IPS DF 4.7 (cell line): ENCODE results near the gene TUBGCP3.

ENCODE experiments used
- DNase-seq: peaks from one replicate; pipeline ENCODE4 v3.0.0-alpha.2; 2013; ENCODE audit warnings: low spot score; ENCODE audit errors: extremely low read depth

The TUBGCP3 gene

DNA sequence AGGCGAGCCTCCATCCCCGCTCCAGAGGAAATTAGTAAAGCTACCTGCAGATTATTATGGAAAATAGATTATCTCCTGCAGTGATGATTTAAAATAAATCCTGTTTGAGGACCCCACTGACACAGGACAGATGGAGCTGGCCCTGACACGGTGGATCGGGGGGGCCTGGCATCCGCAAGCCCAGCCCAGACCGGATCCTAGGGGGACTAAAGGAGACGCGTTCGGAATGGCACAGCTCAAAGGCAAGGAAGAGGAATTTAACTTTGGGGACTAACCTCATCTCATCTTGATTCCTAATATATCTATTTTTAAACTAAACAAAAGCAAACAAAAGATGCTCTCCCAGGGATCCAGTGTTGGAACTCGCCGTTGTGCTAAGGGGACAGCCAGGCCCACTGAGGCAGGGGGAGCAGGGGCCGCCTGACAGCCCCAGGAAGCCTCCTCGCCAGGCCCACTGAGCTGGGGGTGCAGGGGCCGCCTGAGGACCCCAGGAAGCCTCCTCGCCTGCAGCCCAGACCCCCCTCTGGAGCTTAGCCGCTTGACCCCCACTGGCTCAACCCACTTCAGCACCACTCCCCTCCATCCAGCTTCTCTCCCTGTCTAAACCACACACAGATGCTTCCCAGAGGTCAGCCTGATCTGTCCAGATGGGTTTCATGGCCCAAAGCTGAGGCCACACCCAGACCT is 133.2 kb downstream of the TUBGCP3 start:
- no peak for DNase-seq

GRCh38 chr13:112453874-112454647 is 133.9 kb downstream of the TUBGCP3 start:
- no peak for DNase-seq

GRCh38 chr13:112453207-112453829 is 134.6 kb downstream of the TUBGCP3 start:
- DNase-seq: no peak

GRCh38 chr13:112452380-112453206 is 135.4 kb downstream of the TUBGCP3 start:
- DNase-seq: no peak

GRCh38 chr13:112451512-112452379 is 136.2 kb downstream of the TUBGCP3 start:
- no peak for DNase-seq

GRCh38 chr13:112450904-112451240 is 137.1 kb downstream of the TUBGCP3 start:
- DNase-seq: no peak

DNA sequence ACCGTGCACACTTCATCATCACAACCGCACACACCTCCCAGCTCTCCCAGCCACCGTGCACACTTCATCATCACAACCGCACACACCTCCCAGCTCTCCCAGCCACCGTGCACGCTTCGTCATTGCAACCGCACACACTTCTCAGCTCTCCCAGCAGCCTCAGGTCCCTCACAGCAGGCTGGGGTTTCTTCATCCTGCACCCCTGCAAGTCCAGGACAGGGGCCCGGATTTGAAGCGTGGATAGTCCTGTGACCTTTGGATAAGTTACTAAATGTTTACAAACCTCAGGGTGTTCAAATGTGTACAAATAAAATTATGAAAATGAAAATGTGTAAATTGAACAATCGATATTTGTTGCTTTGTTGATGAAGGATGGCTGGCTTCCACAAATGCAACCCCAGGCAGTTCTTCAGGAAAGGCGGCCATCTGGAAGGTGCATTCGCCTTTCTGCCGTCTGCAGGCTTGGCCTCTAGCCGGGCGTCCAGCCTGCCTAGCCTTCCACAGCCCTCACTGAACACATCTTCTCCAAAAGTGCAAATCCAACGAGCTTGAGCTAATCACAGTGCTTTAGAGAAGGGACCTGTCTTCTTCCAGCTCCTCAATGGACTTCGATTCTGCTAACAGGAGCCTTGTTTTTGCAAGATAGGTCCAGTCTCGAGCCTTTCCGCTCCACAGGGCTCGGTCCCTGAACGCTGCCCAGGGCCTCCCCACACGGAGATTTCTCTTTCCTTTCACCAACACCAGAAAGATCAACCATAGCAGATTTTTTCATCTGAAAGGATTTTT is 137.6 kb downstream of the TUBGCP3 start:
- DNase-seq: no peak

DNA sequence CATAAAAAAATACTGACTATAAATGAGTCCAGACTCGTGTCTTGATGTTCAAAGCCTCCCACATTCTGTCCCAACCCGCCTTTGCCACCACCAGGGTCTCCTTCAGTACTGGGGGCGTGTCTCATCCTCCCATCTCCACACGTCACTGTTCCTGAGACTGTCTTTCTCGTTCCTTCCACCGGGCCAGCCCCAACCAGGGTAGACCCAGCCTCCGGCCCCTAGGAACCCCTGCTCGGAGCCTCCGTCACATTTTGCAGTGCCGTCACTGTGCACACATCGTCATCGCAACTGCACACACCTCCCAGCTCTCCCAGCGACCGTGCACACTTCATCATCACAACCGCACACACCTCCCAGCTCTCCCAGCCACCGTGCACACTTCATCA is 138.4 kb downstream of the TUBGCP3 start:
- DNase-seq: no peak

DNA sequence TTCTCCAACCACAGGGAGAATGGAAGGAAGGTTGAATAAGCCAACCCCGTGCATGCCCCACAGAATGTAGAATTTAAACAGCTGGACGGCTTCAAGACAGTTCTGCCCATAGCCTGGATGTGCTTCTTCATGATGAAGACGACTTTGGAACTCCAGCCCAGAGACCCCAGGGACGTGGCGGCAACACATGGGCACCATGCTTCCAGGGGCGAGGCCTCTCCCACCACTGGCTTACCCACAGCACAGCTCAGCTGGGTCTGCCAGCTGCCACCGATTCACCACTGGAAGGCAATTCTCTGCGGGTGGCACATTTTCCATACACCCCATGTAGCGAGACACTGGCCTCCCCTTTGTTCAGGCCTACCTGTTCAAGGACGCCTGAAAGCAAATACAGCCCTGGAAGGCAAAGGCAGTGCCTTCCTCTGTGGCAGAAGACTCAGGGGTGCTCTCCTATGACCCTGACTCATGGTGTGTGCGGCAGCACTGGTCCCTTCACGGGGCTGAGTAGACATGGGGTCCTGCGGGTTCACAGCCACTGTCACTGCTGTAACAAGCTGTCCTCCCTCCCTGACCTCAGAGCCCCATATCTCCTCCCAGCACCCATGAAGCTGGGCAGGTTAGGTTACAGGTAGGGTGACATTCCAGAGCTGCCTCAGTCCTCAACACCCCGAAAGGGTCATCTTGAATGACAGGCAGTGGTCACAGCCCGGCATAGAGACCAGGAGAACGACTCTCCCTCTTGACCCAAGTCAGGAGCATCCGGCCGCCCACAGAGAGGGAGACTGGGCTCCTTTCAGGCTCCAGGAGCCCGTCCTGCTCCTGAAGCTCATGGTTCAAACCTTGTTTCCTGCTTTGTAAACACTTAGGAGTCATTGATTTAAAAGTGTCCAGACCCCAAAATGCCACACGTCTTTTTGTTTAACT is 139.1 kb downstream of the TUBGCP3 start:
- no peak for DNase-seq

DNA sequence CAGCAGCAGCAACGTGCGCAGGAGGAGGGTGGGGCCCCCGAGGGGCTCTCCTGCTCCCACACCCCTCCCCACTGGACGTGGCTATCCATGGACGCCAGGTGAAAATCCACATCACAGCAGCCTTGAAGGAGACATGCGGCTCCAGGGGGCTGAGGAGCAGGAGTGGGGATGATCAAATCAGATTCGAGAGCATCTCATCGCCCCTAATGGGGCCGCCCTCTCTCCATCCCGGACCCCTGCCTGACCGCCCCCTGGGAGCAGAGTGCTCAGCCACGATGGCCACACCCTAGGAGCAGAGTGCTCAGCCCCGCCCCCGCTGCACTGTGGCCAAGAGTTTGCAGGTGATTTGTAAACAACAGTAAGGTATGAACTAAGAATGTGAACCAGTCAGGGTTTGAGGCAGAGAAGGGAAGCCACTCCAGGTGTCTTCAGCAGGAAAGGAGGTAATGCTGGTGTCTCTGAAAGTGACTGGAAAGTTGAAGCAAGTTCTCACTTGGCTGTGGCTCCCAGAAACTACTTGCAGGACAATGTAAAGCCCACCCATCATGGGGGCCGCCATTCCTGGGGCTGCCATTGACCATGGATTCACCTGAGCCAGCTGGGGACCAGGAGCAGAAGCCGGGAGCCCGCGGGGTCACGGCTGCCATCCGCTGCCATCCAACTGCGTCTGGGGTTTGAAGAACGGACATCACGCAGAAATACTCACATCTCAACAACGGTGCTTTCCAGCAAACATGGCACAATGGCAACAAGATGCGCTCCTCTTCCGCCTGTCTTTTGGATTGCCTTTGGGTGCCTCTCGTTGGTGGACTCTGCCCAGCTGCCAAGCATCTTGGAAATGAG is 140.0 kb downstream of the TUBGCP3 start:
- no peak for DNase-seq

GRCh38 chr13:112447306-112447705 is 140.6 kb downstream of the TUBGCP3 start:
- DNase-seq: no peak

DNA sequence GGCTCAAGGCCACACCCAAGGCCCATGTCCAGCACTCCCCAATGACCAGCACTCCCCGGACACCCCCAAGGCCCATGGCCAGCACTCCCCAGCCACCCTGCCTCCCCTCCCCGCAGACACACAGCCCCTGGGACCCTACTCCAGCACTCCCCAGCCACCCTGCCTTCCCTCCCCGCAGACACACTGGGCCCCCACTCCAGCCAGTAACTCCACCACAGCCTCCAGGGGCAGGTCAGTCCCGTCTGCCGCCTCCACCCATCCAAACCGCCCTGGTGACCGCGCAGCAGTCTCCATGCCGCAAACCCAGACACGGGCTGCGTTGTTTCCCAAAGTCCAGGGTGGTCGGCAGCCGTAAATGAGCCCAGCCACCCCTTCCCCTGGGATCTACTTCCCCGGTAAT is 141.1 kb downstream of the TUBGCP3 start:
- DNase-seq: no peak

DNA sequence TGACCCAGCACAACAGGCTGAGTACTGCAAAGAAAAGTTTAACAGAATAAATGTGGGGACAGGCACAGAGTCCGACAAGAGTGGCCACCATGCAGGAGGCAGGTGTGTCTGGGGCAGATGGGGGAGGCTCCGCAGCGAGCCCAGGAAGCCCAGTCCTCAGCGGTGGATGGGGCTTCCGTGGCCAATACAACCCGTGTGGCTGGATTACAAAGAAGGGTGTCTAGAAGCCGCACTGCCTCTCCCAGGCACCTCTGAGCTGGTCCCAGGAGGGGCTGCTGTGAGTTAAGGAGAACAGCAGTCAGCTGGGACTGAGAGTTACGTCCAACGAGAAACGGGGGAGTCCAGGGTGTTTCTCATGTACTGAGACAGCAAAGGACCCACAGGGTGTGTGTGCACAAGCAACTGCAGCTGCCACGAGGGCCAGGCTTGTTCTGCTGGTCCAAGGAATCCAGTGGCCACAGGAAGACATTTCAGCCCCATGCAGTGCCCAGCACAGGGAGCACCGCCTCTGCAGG is 141.5 kb downstream of the TUBGCP3 start:
- no peak for DNase-seq

- DNase-seq: no peak
These were observed 142.3 kb downstream of the TUBGCP3 start for GRCh38 chr13:112445411-112446271.

DNA sequence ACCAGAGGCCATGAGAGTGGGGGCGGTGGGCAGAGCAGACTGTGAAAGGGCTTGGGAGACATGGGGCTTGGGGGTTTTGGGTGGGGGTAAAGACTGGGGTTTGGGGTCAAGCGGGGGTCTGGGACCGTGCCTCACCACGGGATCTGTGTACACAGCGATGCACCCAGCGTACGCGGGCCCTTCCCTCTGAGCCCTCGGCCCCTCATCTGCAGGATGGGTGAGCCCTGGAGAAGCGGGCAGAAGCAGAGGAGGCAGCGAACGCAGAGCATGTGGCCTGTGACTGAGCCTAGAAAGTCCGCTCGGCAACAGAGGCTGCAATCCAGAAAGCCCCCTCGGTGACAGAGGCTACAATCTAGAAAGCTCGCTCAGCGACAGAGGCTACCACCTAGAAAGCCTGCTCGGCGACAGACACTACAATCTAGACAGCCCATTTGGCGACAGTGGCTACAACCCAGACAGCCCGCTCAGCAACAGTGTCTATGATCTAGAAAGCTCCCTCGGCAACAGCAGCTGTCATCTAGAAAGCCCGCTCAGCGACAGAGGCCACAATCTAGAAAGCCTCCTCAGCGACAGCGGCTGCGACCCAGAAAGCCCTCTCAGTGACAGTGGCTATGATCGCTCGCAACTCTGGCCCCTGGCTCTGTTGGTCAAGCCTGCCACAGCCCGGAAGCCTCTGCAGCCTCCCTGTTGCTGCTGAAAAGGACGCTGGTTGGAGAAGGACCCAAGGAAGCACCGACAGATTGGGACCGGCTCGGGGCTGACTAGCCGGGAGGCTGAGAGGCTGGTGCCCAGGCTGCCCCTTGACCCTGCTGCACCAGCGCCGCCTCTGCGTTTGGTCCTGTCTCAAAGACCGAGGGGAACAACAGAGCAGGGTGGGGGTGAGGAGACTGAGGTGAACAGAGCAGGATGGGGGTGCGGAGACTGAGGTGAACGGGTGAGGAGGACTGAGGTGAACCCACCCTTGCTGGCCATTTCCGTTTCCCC is 143.2 kb downstream of the TUBGCP3 start:
- no peak for DNase-seq

GRCh38 chr13:112443995-112444311 is 144.0 kb downstream of the TUBGCP3 start:
- DNase-seq: peak; percentile 41
